HG03432 (cell line): ENCODE data around the gene CHIT1.
"Not testable (repeated sequence)": the region's sequence is repeated elsewhere in the genome, so short reads cannot be mapped to it uniquely, and the experiment has no call there.

Source experiments
- ATAC-seq: cut with Tn5 transposase; IDR thresholded peaks from one replicate; pipeline ENCODE4 v1.9.1; 2021; ENCODE audit warnings: mild to moderate bottlenecking, moderate library complexity; ENCODE audit not compliant: unreplicated experiment

The CHIT1 gene

GRCh38 chr1:203266140-203266539 is 36.7 kb upstream of the CHIT1 start:
- ATAC-seq: not testable (repeated sequence)

- no peak for ATAC-seq
Observed at GRCh38 chr1:203265541-203265940, 36.1 kb upstream of the CHIT1 start.

- ATAC-seq: no peak
Observed at GRCh38 chr1:203264052-203264501, 34.6 kb upstream of the CHIT1 start.

- no peak for ATAC-seq
Observed at GRCh38 chr1:203263496-203263895, 34.0 kb upstream of the CHIT1 start.

- not testable (repeated sequence) for ATAC-seq
Observed at GRCh38 chr1:203256636-203257035, 27.2 kb upstream of the CHIT1 start.

- ATAC-seq: not testable (repeated sequence)
Observed at GRCh38 chr1:203254782-203255181, 25.3 kb upstream of the CHIT1 start.

GRCh38 chr1:203252678-203253077 is 23.2 kb upstream of the CHIT1 start:
- ATAC-seq: no peak

GRCh38 chr1:203251466-203251865 is 22.0 kb upstream of the CHIT1 start:
- ATAC-seq: no peak

GRCh38 chr1:203250911-203251310 is 21.4 kb upstream of the CHIT1 start:
- ATAC-seq: no peak

- ATAC-seq: no peak
Observed at GRCh38 chr1:203244776-203245175, 15.3 kb upstream of the CHIT1 start.

GRCh38 chr1:203241708-203242107 is 12.2 kb upstream of the CHIT1 start:
- not testable (repeated sequence) for ATAC-seq

- ATAC-seq: no peak
Observed at GRCh38 chr1:203239526-203240305, 10.2 kb upstream of the CHIT1 start.

GRCh38 chr1:203239081-203239480 is 9.6 kb upstream of the CHIT1 start:
- ATAC-seq: no peak

- ATAC-seq: no peak
Observed at GRCh38 chr1:203238535-203238934, 9.1 kb upstream of the CHIT1 start.

GRCh38 chr1:203234901-203235300 is 5.4 kb upstream of the CHIT1 start:
- not testable (repeated sequence) for ATAC-seq

- no peak for ATAC-seq
Observed at GRCh38 chr1:203228670-203229069, 803 bp downstream of the CHIT1 start.

GRCh38 chr1:203227371-203228083 is 1.9 kb downstream of the CHIT1 start:
- ATAC-seq: no peak

GRCh38 chr1:203225071-203225470 is 4.4 kb downstream of the CHIT1 start:
- ATAC-seq: no peak

GRCh38 chr1:203223012-203223775 is 6.3 kb downstream of the CHIT1 start:
- ATAC-seq: no peak

- ATAC-seq: no peak
Observed at GRCh38 chr1:203219934-203220333, 9.5 kb downstream of the CHIT1 start.

GRCh38 chr1:203219171-203219570 is 10.3 kb downstream of the CHIT1 start:
- no peak for ATAC-seq
